Measurements from ENCODE around the gene SUGCT.

SUGCT gene

DNA sequence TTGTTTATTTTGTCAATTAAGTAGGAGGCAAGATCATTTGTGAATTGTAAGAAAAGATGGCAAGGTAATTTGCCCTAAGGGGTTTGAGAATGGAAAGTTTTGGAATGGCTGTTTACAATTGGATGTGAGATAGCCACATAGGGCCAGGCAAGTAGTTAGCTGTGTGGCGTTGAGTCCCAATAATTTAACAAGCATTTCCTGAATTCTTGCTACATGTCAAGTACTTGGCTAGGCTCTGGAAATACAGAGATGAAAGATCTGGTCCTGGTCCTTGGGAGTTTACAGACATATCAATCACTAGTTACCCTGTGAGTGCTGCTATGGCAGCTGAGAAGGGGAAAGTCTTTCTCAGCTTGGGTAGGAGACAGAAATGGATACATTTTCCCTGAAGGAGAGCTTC lies 401.6 kb downstream of the SUGCT start:
- peak in 1 of 2 experiments; percentile 16 for DNase-seq (ENCODE audit: low read depth in 1 of 2, low spot score in 1 of 2)
- in situ Hi-C loops (cut with HindIII; ENCODE audit: low pct_unique_long_range_greater_than_20kb, low sequenced_read_pairs): no loop called here
- TF ChIP-seq JUND (IDR thresholded peaks at IDR 0.05; ENCODE audit: low read depth): no peak

- in situ Hi-C loops (cut with HindIII; ENCODE audit: low pct_unique_long_range_greater_than_20kb, low sequenced_read_pairs): no loop called here
- no peak for TF ChIP-seq JUND (IDR thresholded peaks at IDR 0.05; ENCODE audit: low read depth)
- no peak for DNase-seq (ENCODE audit: low read depth in 1 of 2, low spot score in 1 of 2)
Observed at GRCh38 chr7:40538281-40538680, 403.5 kb downstream of the SUGCT start.

DNA sequence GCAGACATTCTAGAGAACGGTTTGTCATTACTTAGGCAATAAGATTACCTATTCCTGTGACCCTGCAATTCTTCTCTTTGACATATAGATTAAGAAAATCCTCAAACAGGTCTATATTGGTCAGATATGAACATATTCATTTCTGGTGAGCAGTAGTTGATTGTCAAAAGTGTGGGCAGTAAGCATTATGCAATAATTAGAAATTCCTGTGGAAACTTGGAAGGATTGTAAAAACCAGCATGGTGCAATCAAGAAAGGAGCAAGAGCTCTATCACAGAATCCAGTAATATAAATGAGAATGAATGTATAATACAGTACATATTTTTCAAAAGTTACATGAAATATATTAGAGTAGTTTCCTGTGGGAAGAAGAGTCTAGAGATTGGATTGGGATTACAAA lies 406.5 kb downstream of the SUGCT start:
- no peak for DNase-seq (ENCODE audit: low read depth in 1 of 2, low spot score in 1 of 2)
- in situ Hi-C loops (cut with HindIII; ENCODE audit: low pct_unique_long_range_greater_than_20kb, low sequenced_read_pairs): no loop called here
- TF ChIP-seq JUND (IDR thresholded peaks at IDR 0.05; ENCODE audit: low read depth): no peak

DNA sequence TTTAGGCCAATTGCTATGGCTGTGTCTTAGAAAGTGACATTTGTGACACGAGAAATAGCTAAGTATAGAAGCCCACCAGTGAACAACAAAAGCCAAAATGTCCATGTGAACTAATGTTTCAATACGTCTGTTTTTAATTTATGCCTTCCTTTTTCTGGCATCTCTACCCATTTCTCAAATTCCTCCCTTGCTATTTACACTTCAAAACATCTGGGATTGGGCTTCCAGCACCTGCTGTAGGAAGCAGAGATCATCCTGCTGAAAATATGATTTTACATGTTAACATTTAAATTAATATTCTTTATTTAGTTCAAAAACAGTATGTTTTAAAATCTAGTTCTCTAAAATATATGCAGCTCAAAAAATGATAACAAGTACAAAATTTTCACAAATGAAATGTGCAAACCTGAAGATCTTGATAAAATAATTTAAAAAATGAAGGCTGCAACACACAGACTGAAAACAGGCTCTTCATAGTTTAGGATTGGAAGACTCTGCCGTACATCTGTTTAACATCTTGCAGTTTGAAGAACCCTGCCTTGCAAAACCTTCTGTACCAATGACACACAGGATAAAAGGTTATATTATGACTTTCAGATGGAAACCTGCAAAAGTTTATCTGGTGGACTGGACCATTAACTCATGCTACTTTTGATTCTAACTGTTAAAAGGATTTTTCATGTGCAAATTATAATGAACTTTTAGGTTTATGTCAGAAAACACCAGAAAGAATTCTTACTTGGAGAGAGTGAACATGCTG lies 408.4 kb downstream of the SUGCT start:
- in situ Hi-C loops (cut with HindIII; ENCODE audit: low pct_unique_long_range_greater_than_20kb, low sequenced_read_pairs): no loop called here
- TF ChIP-seq JUND (IDR thresholded peaks at IDR 0.05; ENCODE audit: low read depth): no peak
- no peak for DNase-seq (ENCODE audit: low read depth in 1 of 2, low spot score in 1 of 2)

DNA sequence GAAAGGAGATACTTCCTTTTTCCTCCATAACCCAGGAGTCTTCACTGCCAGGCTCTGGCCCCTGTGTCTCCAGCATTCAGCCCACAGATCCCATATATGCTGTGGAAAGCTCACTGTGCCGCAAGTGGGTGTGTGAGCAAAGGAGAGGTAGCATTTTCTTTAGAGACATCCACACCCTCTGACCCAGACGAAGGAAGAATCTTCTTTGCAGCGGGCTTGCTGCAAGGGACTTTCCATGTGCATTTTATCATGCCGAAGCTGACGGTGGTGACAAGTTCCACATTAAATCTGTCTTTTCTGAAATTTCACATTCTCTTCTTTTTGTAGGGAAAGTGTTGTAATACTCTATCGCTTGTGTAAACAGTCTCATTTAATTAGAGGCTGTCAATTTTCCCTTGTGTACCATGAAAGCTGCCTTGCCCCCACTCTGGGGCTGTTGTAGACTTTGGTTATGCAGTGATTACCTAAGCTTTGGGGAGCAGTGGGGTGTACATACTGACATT lies 409.5 kb downstream of the SUGCT start:
- in situ Hi-C loops (cut with HindIII; ENCODE audit: low pct_unique_long_range_greater_than_20kb, low sequenced_read_pairs): no loop called here
- no peak for DNase-seq (ENCODE audit: low read depth in 1 of 2, low spot score in 1 of 2)
- TF ChIP-seq JUND (IDR thresholded peaks at IDR 0.05; ENCODE audit: low read depth): no peak

- DNase-seq (ENCODE audit: low read depth in 1 of 2, low spot score in 1 of 2): no peak
- in situ Hi-C loops (cut with HindIII; ENCODE audit: low pct_unique_long_range_greater_than_20kb, low sequenced_read_pairs): no loop called here
- TF ChIP-seq JUND (IDR thresholded peaks at IDR 0.05; ENCODE audit: low read depth): no peak
Observed at GRCh38 chr7:40544871-40545303, 410.1 kb downstream of the SUGCT start.

DNA sequence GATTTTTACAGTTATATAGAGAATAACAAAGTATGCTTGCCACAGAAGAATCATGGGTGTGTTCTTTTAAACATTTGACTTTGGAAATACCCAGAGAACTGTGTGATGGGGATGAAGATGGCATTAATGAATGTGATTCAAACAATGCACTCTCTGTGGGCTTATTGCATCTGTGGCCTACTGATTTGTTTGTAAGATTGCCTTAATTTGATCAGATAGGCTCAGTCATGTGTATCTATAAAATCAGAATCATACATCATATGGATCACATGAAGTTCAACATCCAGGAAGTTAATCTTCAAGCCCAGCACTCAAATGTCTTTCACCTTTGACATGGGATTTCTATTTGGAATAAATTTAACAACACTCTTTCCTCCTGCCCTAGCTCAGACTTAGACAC lies 410.9 kb downstream of the SUGCT start:
- TF ChIP-seq JUND (IDR thresholded peaks at IDR 0.05; ENCODE audit: low read depth): no peak
- no peak for DNase-seq (ENCODE audit: low read depth in 1 of 2, low spot score in 1 of 2)
- in situ Hi-C loops (cut with HindIII; ENCODE audit: low pct_unique_long_range_greater_than_20kb, low sequenced_read_pairs): no loop called here

GRCh38 chr7:40546616-40547501 lies 412.1 kb downstream of the SUGCT start:
- peak in 1 of 2 experiments; percentile 7 for DNase-seq (ENCODE audit: low read depth in 1 of 2, low spot score in 1 of 2)
- no peak for TF ChIP-seq JUND (IDR thresholded peaks at IDR 0.05; ENCODE audit: low read depth)
- in situ Hi-C loops (cut with HindIII; ENCODE audit: low pct_unique_long_range_greater_than_20kb, low sequenced_read_pairs): no loop called here

- in situ Hi-C loops (cut with HindIII; ENCODE audit: low pct_unique_long_range_greater_than_20kb, low sequenced_read_pairs): no loop called here
- no peak for TF ChIP-seq JUND (IDR thresholded peaks at IDR 0.05; ENCODE audit: low read depth)
- DNase-seq (ENCODE audit: low read depth in 1 of 2, low spot score in 1 of 2): no peak
Observed at GRCh38 chr7:40549372-40550039, 414.7 kb downstream of the SUGCT start.

DNA sequence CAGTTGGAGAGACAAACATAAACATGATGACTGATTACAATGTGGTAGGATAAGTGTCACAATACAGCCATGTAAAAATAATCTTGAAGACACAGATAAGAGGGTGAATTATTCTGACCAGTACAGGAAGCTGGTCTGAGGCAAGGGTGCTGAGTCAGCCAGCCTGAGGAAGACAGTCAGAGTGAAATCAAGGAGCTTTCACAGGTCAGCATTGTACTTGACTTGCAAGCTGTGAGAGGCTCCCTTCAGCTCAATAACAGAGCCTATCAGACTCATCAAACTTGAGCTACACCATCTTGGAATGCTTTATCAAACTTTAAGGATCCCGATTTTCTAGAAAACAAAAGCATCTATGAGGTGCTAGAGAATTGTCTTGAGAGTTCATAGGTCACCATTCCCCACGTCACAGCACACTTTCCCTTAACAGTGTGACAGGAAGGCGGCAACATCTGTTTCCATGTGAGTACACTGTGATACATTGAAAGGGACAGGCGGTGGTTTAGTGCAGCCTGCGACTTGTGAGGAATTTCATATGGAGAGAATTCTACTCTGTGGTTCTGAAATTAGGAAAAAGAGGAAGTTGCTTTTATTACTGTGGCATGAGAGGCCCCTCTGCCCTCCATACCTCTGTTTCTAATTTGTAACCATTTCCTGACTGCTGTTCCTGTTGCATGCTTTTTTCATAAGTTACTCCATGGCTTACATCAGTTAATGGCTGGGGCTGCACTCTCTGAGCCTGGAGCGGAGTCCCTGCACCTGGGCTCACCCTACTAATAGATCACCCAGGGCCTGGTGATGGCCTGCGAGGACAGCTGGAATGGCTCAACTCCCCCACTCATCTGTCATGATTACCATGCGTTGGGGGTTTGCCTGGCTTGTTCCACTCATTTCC lies 417.1 kb downstream of the SUGCT start:
- in situ Hi-C loops (cut with HindIII; ENCODE audit: low pct_unique_long_range_greater_than_20kb, low sequenced_read_pairs): no loop called here
- no peak for TF ChIP-seq JUND (IDR thresholded peaks at IDR 0.05; ENCODE audit: low read depth)
- DNase-seq (ENCODE audit: low read depth in 1 of 2, low spot score in 1 of 2): no peak

- in situ Hi-C loops (cut with HindIII; ENCODE audit: low pct_unique_long_range_greater_than_20kb, low sequenced_read_pairs): no loop called here
- no peak for TF ChIP-seq JUND (IDR thresholded peaks at IDR 0.05; ENCODE audit: low read depth)
- no peak for DNase-seq (ENCODE audit: low read depth in 1 of 2, low spot score in 1 of 2)
Observed at GRCh38 chr7:40560672-40561071, 425.9 kb downstream of the SUGCT start.

DNA sequence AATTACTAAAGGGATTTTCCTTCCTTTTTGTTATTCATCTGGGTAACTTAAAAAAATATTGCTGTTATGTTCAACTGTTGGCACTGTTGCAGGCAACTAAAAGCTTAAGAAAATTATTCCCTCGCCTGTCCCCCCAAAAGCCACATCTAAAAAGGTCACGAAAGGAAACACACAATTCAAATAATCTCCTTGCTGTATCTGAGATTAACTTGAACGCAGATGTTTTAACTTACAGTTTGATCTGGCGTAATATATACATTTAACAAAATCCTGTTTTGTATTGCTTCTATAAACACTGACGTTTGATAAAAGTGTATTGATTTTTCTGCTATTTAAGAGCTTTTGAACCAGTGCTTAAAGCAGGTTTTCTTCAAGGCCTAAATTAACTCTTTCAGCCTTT lies 432.1 kb downstream of the SUGCT start:
- TF ChIP-seq JUND (IDR thresholded peaks at IDR 0.05; ENCODE audit: low read depth): no peak
- in situ Hi-C loops (cut with HindIII; ENCODE audit: low pct_unique_long_range_greater_than_20kb, low sequenced_read_pairs): no loop called here
- no peak for DNase-seq (ENCODE audit: low read depth in 1 of 2, low spot score in 1 of 2)
